Measurements from ENCODE around the gene SPATA20. TPM values are rescaled to one million over a fixed set of nuclear protein-coding genes. Genes with fewer than 3 reads are reported as not detected.

SPATA20 gene
- total and polyA plus RNA-seq, 2 of the 13 experiments (the other 11 are each of a cell fraction or from before 2014, with no cell fraction given): 36.1 to 64.8 TPM

- TF ChIP-seq ZNF598 (CRISPR knock-in tag; IDR thresholded peaks at IDR 0.05; ENCODE audit: borderline replicate concordance) (no peak; the same call in 1 of the 2 replicates), KDM5A (IDR thresholded peaks at IDR 0.05; ENCODE audit: borderline replicate concordance, low read length) (0 out of 2 replicates have a peak, but pooled peaks have one; percentile 5), ESRRA (CRISPR knock-in tag; IDR thresholded peaks at IDR 0.05; ENCODE audit: low read depth) (peak; percentile 56; the same call in 1 of the 2 replicates), ZNF207 (IDR thresholded peaks at IDR 0.05; ENCODE audit: borderline replicate concordance) (no peak), RNF2 (conservative IDR thresholded peaks at IDR 0.05; ENCODE audit: low read depth) (peak; percentile 76; the same call in 1 of the 2 replicates), ZNF747 (CRISPR knock-in tag; IDR thresholded peaks at IDR 0.05; ENCODE audit: borderline replicate concordance) (no peak; the same call in 1 of the 2 replicates), ZBTB26 (CRISPR knock-in tag; IDR thresholded peaks at IDR 0.05; ENCODE audit: borderline replicate concordance) (peak; percentile 47; the same call in 1 of the 2 replicates), MAFF (IDR thresholded peaks at IDR 0.05; ENCODE audit: low read depth, low read length) (no peak), HOXA9 (CRISPR knock-in tag; IDR thresholded peaks at IDR 0.05; ENCODE audit: borderline replicate concordance) (peak; percentile 85; the same call in 1 of the 2 replicates), POLR2G (IDR thresholded peaks at IDR 0.05; ENCODE audit: low read depth, low read length) (peak; percentile 92), CCDC6 (CRISPR knock-in tag; IDR thresholded peaks at IDR 0.05) (peak; percentile 50; the same call in 1 of the 2 replicates), ZNF841 (CRISPR knock-in tag; IDR thresholded peaks at IDR 0.05; ENCODE audit: borderline replicate concordance) (no peak), KMT2A (CRISPR knock-in tag; IDR thresholded peaks at IDR 0.05) (peak; percentile 91), PAXIP1 (CRISPR knock-in tag; conservative IDR thresholded peaks at IDR 0.05) (no peak; the same call in 1 of the 2 replicates), HES4 (CRISPR knock-in tag; IDR thresholded peaks at IDR 0.05; ENCODE audit: borderline replicate concordance) (no peak; the same call in 1 of the 2 replicates), MAF1 (CRISPR knock-in tag; IDR thresholded peaks at IDR 0.05; ENCODE audit: borderline replicate concordance) (no peak), ZBTB8A (CRISPR knock-in tag; IDR thresholded peaks at IDR 0.05; ENCODE audit: borderline replicate concordance, low read depth) (no peak; the same call in 1 of the 2 replicates), HNF1A (IDR thresholded peaks at IDR 0.05; ENCODE audit: low read depth) (no peak), HNF1A (CRISPR knock-in tag; IDR thresholded peaks at IDR 0.05; ENCODE audit: borderline replicate concordance) (peak; percentile 75; the same call in 1 of the 2 replicates)
These were observed 5.0 kb upstream of the SPATA20 start (continued) for GRCh38 chr17:50541716-50542688.

Measured in HepG2 (cell line).